GM12878 (cell line): ENCODE data around the gene MEI1. TPM values are rescaled to one million over a fixed set of nuclear protein-coding genes. Genes with fewer than 3 reads are reported as not detected.

Source experiments
- ATAC-seq: fragments of 200-7000 bp; cut with Tn5 transposase; 3 replicates; pipeline ENCODE4 v1.9.1; 2020; ENCODE audit warnings: mild to moderate bottlenecking, moderate library complexity
- BruUV-seq: library from RNA; stranded (reverse); fragments of 400-500 nt; replicated peaks from 2 replicates; lab custom pipeline; 2021; lab: Mats Ljungman, UMichigan
- CTCF ChIA-PET: fragments of 300-600 bp; sonication (Branson Sonifier 250); formaldehyde crosslinking; extraction: SDS; loops from one replicate; lab custom pipeline; 2021; ENCODE audit warnings: inconsistent platforms; lab: Yijun Ruan, JAX
- POLR2A ChIA-PET: fragments of 350-600 bp; formaldehyde crosslinking; extraction: SDS; loops from one replicate; lab custom pipeline; 2021; ENCODE audit warnings: inconsistent platforms; lab: Charles Lee
- RAD21 ChIA-PET: fragments of 300-600 bp; sonication (Branson Sonifier 250); formaldehyde crosslinking; loops from one replicate; lab custom pipeline; 2023; ENCODE audit warnings: antibody characterized with exemption; ENCODE audit not compliant: unreplicated experiment; lab: Charles Lee
- SMC1A ChIA-PET: fragments of 300-600 bp; sonication (Branson Sonifier 250); formaldehyde crosslinking; loops from one replicate; lab custom pipeline; 2023; ENCODE audit not compliant: unreplicated experiment, uncharacterized antibody; lab: Charles Lee
- DNase-seq: peaks from one replicate; pipeline ENCODE4 v3.0.0-alpha.2; 2011; ENCODE audit warnings: low read depth, low spot score
- FAIRE-seq: peaks from 3 replicates; lab custom pipeline; 2011; peaks lifted over from hg19 to GRCh38; lab: Jason Lieb, UNC
- H2AFZ ChIP-seq: 2 replicates; pipeline ENCODE4 v1.6.0; 2011; ENCODE audit warnings: low read depth, low read length, control low read depth; ENCODE audit not compliant: control insufficient read depth
- H3K27ac ChIP-seq: 2 replicates; pipeline ENCODE4 v1.5.1; 2011; ENCODE audit warnings: control low read depth; ENCODE audit not compliant: control insufficient read depth, insufficient read depth
- H3K27me3 ChIP-seq, 2 experiments: replicated peaks in 1 of 2; 2 replicates each; pipeline versions ENCODE4 v1.6.0 to v1.6.1; 2011; ENCODE audit warnings: low read length in 1 of 2; ENCODE audit not compliant: control insufficient read depth in 2 of 2, insufficient read depth in 2 of 2
- H3K36me3 ChIP-seq, 2 experiments: 2 replicates each; pipeline ENCODE4 v1.5.1; 2011; ENCODE audit warnings: low read length in 1 of 2; ENCODE audit not compliant: control insufficient read depth in 2 of 2, insufficient read depth in 2 of 2
- H3K4me1 ChIP-seq: 2 replicates; pipeline ENCODE4 v1.6.1; 2011; ENCODE audit warnings: mild to moderate bottlenecking, low read length, moderate library complexity, mixed read lengths; ENCODE audit not compliant: control insufficient read depth, insufficient read depth
- H3K4me2 ChIP-seq: 2 replicates; pipeline ENCODE4 v1.6.0; 2011; ENCODE audit warnings: control low read depth; ENCODE audit not compliant: control insufficient read depth, insufficient read depth
- H3K4me3 ChIP-seq: fragments of 200-600 bp; sonication (generic); 2 replicates; pipeline ENCODE4 v1.5.1; 2016
- H3K79me2 ChIP-seq: 2 replicates; pipeline ENCODE4 v1.6.0; 2011; ENCODE audit warnings: low read length; ENCODE audit not compliant: control insufficient read depth, insufficient read depth
- H3K9ac ChIP-seq: 2 replicates; pipeline ENCODE4 v1.8.0; 2011; ENCODE audit warnings: low read length, control low read depth, mixed read lengths; ENCODE audit not compliant: control insufficient read depth, insufficient read depth
- H3K9me3 ChIP-seq: replicated peaks from 3 replicates; pipeline ENCODE4 v1.5.1; 2011; ENCODE audit warnings: mild to moderate bottlenecking, low read length; ENCODE audit not compliant: control insufficient read depth, insufficient read depth
- H4K20me1 ChIP-seq: 2 replicates; pipeline ENCODE4 v1.6.0; 2011; ENCODE audit not compliant: control insufficient read depth, insufficient read depth
- FOXM1 ChIP-seq: IDR thresholded peaks from 2 replicates; pipeline ENCODE4 v1.6.1; 2012; ENCODE audit warnings: low read depth, mild to moderate bottlenecking, inconsistent platforms, low read length, moderate library complexity
- POLR2AphosphoS2 ChIP-seq: IDR thresholded peaks from 2 replicates; pipeline ENCODE4 v1.6.1; 2011; ENCODE audit warnings: low read depth, mild to moderate bottlenecking, low read length, improper control_type of control experiment, moderate library complexity
- RBBP5 ChIP-seq: fragments of 200-600 bp; sonication (generic); conservative IDR thresholded peaks from 2 replicates; pipeline ENCODE4 v1.6.1; 2016
- YY1 ChIP-seq: IDR thresholded peaks from 2 replicates; pipeline ENCODE4 v1.6.1; 2011; ENCODE audit warnings: low read depth, mild to moderate bottlenecking, low read length
- WGBS: methylation state at CpG from one replicate; pipeline ENCODE4 v1.1.6; 2016; ENCODE audit warnings: low lambda C conversion rate; ENCODE audit not compliant: insufficient replicate concordance, insufficient coverage; ENCODE audit errors: missing lambda C conversion rate; 5-methylcytosine and 5-hydroxymethylcytosine counted together
- in situ Hi-C: fragments of 300-500 bp; cut with MboI; formaldehyde crosslinking; loops from 9 replicates; pipeline ENCODE4 v1.14.3; 2018; ENCODE audit warnings: mixed read lengths
- intact Hi-C: fragments of 100-400 bp; cut with micrococcal nuclease; formaldehyde crosslinking; loops from one replicate; pipeline ENCODE4 v1.14.2; 2022; ENCODE audit not compliant: unreplicated experiment
- polyA plus RNA-seq, 11 experiments: library from polyadenylated mRNA; depleted of rRNA in 4 of 11; unstranded in 6 of 11; stranded (reverse) in 5 of 11; fragments of >200 nt; fragmentation: Nextera tagmentation in 4 of 11; fragmentation: Illumina TruSeq in 1 of 11; extraction: Ambion mirVana in 4 of 11; extraction: Trizol in 1 of 11; gene quantifications; 1 replicate in 1 of 11; 2 replicates in 10 of 11; pipeline versions ENCODE4 v1.2.1 to v1.2.3, GENCODE V29; 2011 to 2016; ENCODE audit warnings: inconsistent platforms in 2 of 11, missing spikeins in 2 of 11, low read depth in 1 of 11
- total RNA-seq, 4 experiments: library from RNA; depleted of rRNA in 3 of 4; stranded (reverse); fragments of >200 nt in 3 of 4; fragmentation: Illumina TruSeq in 1 of 4; extraction: Trizol in 1 of 4; gene quantifications; 2 replicates each; pipeline versions ENCODE4 v1.2.1 to v1.2.3, GENCODE V29; 2013 to 2021

Gene MEI1
- total and polyA plus RNA-seq, 10 of the 15 experiments (the other 5 are each of a cell fraction or from before 2014, with no cell fraction given), result 27.9 to 48.9 (median 35.8) TPM

DNA sequence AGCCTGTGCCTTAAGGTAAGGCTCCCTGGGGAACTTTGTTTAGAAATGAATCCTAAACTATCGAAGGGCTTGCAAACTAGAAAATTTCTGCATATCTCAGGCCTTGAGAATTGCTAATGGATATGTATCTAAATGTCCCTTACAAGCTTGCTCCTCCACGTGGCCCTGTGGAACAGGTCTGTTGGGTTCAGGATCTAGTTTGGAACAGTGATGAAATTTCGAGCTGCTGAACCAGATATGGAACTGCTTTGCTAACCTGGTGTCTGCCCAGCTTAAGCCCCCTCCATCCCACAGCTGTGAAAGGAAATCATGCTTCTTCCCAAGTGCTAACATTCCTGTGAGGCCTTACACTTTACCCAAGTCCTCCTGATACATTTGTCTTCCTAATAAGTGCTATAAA, 145.2 kb downstream of the MEI1 start:
- H2AFZ ChIP-seq, result no peak overlapping the region
- CTCF ChIA-PET, result interaction anchor here (1.1 to 3.6 kb wide), 3 partner anchors 9 to 147 kb away, joined by 4 to 26 read pairs (median 6); no protein-coding TSS in a partner anchor
- 32% methylated on average over 3 of the region's 3 CpGs for WGBS
- no peak overlapping the region for H3K4me3 ChIP-seq
- DNase-seq (no peak), ATAC-seq (no peak), FAIRE-seq (no peak)
- TF ChIP-seq POLR2AphosphoS2 (no peak), FOXM1 (no peak)
- peaks cover 97% of the 10 kb centered on the region for H3K79me2 ChIP-seq
- H3K4me2 ChIP-seq, result peak overlapping the region; percentile 6
- intact Hi-C loops, result no loop called here
- in situ Hi-C loops, result no loop called here
- no peak overlapping the region for H3K9ac ChIP-seq
- H3K27ac ChIP-seq, result no peak overlapping the region; the same call in 1 of the 2 replicates
- H3K36me3 ChIP-seq, result peaks cover 0 to 7% of the 10 kb centered on the region in 2 experiments; a peak in 2 of 4 replicates
- SMC1A ChIA-PET, result interaction anchor here (0.7 to 10.2 kb wide), 7 partner anchors 11 to 93 kb away, joined by 3 to 96 read pairs (median 3); partner anchors contain the start of genes CCDC134 and SREBF2
- H3K9me3 ChIP-seq, result no peaks in the 10 kb centered on the region
- H3K4me1 ChIP-seq, result peaks cover 29% of the 10 kb centered on the region
- H3K27me3 ChIP-seq, result no peaks in the 10 kb centered on the region
- no TSS peak for BruUV-seq
- RAD21 ChIA-PET, result interaction anchor here (1.2 to 3.0 kb wide), 4 partner anchors 11 to 147 kb away, joined by 3 to 14 read pairs (median 7); partner anchors contain the start of gene SREBF2
- POLR2A ChIA-PET, result interaction anchor here (1.1 to 9.4 kb wide), 4 partner anchors 10 to 44 kb away, joined by 3 to 135 read pairs (median 38); partner anchors contain the start of genes CCDC134 and SREBF2
- H4K20me1 ChIP-seq, result peaks cover 3% of the 10 kb centered on the region; the same call in 1 of the 2 replicates

GRCh38 chr22:41845380-41846267, 146.3 kb downstream of the MEI1 start:
- TF ChIP-seq YY1 (0 out of 2 replicates have a peak, but pooled peaks have one; percentile 30), RBBP5 (no peak)
- peaks cover 3% of the 10 kb centered on the region; the same call in 1 of the 2 replicates for H4K20me1 ChIP-seq
- ChIA-PET POLR2A (interaction anchor here (0.6 to 9.4 kb wide), 8 partner anchors 11 to 104 kb away, joined by 3 to 135 read pairs (median 6); partner anchors contain the start of gene SREBF2), RAD21 (interaction anchor here (0.8 to 1.8 kb wide), 5 partner anchors 10 to 148 kb away, joined by 3 to 11 read pairs (median 3); partner anchors contain the start of gene CCDC134), CTCF (interaction anchor here (0.7 to 3.6 kb wide), 8 partner anchors 8 to 265 kb away, joined by 3 to 26 read pairs (median 7); no protein-coding TSS in a partner anchor), SMC1A (interaction anchor here (0.7 to 10.2 kb wide), 7 partner anchors 8 to 147 kb away, joined by 3 to 96 read pairs (median 8); partner anchors contain the start of genes CCDC134, MEI1 and SREBF2)
- H3K4me3 ChIP-seq, result no peak overlapping the region
- no peak for DNase-seq
- 60% methylated on average over 4 of the region's 4 CpGs for WGBS
- peak overlapping the region; percentile 12 for H3K4me2 ChIP-seq
- intact Hi-C loops, result no loop called here
- H3K27ac ChIP-seq, result no peak overlapping the region
- TSS peak; percentile 48 for BruUV-seq
- FAIRE-seq, result no peak
- peaks cover 0 to 5% of the 10 kb centered on the region in 2 experiments; a peak in 2 of 4 replicates for H3K36me3 ChIP-seq
- no peak overlapping the region for H3K9ac ChIP-seq
- no peaks in the 10 kb centered on the region for H3K27me3 ChIP-seq
- peaks cover 29% of the 10 kb centered on the region for H3K4me1 ChIP-seq
- H3K79me2 ChIP-seq, result peaks cover 92% of the 10 kb centered on the region
- in situ Hi-C loops, result no loop called here
- no peak overlapping the region for H2AFZ ChIP-seq
- peak; percentile 39 for ATAC-seq
- H3K9me3 ChIP-seq, result no peaks in the 10 kb centered on the region
